ENCODE measurements around the gene ZDHHC20. TPM values are rescaled to one million over a fixed set of nuclear protein-coding genes. Genes with fewer than 3 reads are reported as not detected.

Gene ZDHHC20
- polyA plus RNA-seq, 1 of the 3 experiments (the other 2 are of a cell fraction), result 8.7 TPM

DNA sequence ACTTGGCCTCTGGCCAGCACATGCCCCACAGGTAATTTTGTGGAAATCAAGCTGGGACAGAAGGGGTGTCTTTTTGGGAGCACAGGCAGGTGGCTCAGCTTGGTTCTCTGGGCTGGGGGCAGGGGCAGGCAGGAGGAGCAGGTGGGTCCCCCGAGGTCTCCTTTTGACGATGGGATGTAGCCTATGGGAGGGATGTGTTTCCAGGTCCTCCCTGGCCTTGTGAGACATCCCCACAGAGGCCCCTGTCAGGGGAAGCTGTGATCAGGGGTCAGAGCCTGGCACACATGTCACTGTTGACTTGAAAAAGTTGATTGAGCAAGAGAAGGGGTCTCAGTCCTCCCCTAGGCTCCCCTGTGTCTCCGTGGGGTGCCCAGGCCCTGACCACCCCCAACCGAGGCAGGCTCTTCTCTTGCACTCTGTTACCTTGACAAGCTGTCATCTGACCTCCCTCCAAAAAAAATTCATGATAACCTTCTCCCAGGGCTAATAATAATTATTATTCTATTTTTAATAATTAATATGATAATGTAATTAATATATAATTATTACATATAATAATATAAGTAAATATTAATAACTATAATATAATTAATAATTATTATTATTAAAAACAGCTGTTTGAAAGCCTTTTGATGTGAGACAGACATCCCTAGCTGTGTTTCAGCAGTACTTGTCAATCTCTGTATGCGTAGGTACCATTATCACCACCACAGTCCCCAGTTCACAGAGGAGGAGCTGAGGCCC, 116.2 kb downstream of the ZDHHC20 start:
- Histone ChIP-seq H3F3A (replicated peaks; ENCODE audit: insufficient read depth) (no peaks in the 10 kb centered on the region), H3K4me3 (ENCODE audit: low read depth in 2 of 2, low read length in 1 of 2) (no peak overlapping the region), H3K36me3 (replicated peaks in 1 of 2; ENCODE audit: control insufficient read depth in 1 of 2, insufficient read depth in 2 of 2, low read length in 1 of 2) (no peaks in the 10 kb centered on the region), H3K9me3 (no peaks in the 10 kb centered on the region), H3K9ac (no peak overlapping the region), H3K9me2 (no peaks in the 10 kb centered on the region), H3K79me2 (ENCODE audit: insufficient read depth) (no peaks in the 10 kb centered on the region), H3K4me2 (no peak overlapping the region), H3K27ac (ENCODE audit: low read depth in 2 of 2, low read length in 1 of 2) (no peak overlapping the region), H4K20me1 (ENCODE audit: insufficient read depth) (no peaks in the 10 kb centered on the region), H3K4me1 (ENCODE audit: control insufficient read depth in 1 of 2, insufficient read depth in 2 of 2, low read depth in 1 of 2, low read length in 1 of 2) (no peaks in the 10 kb centered on the region), H3K27me3 (ENCODE audit: insufficient read depth) (no peaks in the 10 kb centered on the region), H2AFZ (ENCODE audit: low read depth) (no peak overlapping the region)
- POLR2A ChIA-PET, result no interaction called here
- no peak for DNase-seq
- WGBS (ENCODE audit: low lambda C conversion rate), result 42% methylated on average over 5 of the region's 5 CpGs
- CTCF ChIA-PET, result interaction anchor here (0.6 kb wide), 1 partner anchor 1414 kb away, joined by 3 read pairs; no protein-coding TSS in a partner anchor
- no peak for TF ChIP-seq USF1 (IDR thresholded peaks at IDR 0.05; ENCODE audit: borderline replicate concordance, low read depth)
- no peak for TF ChIP-seq POLR2AphosphoS5 (IDR thresholded peaks at IDR 0.05; ENCODE audit: low read depth, low read length)
- TF ChIP-seq RFX5 (IDR thresholded peaks at IDR 0.05; ENCODE audit: low read length), result no peak

- TF ChIP-seq CHD2 (IDR thresholded peaks at IDR 0.05; ENCODE audit: low read length, partially characterized antibody), result no peak
- Histone ChIP-seq H3K27me3 (ENCODE audit: insufficient read depth) (no peaks in the 10 kb centered on the region), H3K36me3 (replicated peaks in 1 of 2; ENCODE audit: control insufficient read depth in 1 of 2, insufficient read depth in 2 of 2, low read length in 1 of 2) (no peaks in the 10 kb centered on the region), H3K4me3 (ENCODE audit: low read depth in 2 of 2, low read length in 1 of 2) (no peak overlapping the region), H3K9me3 (no peaks in the 10 kb centered on the region), H3F3A (replicated peaks; ENCODE audit: insufficient read depth) (no peaks in the 10 kb centered on the region), H3K79me2 (ENCODE audit: insufficient read depth) (no peaks in the 10 kb centered on the region), H4K20me1 (ENCODE audit: insufficient read depth) (no peaks in the 10 kb centered on the region), H3K9me2 (no peaks in the 10 kb centered on the region), H2AFZ (ENCODE audit: low read depth) (no peak overlapping the region), H3K9ac (no peak overlapping the region), H3K27ac (ENCODE audit: low read depth in 2 of 2, low read length in 1 of 2) (no peak overlapping the region), H3K4me2 (no peak overlapping the region), H3K4me1 (ENCODE audit: control insufficient read depth in 1 of 2, insufficient read depth in 2 of 2, low read depth in 1 of 2, low read length in 1 of 2) (no peaks in the 10 kb centered on the region)
- POLR2A ChIA-PET, result no interaction called here
- WGBS (ENCODE audit: low lambda C conversion rate), result 70% methylated on average over 14 of the region's 19 CpGs
- no peak for DNase-seq
- CTCF ChIA-PET, result interaction anchor here (0.6 kb wide), 1 partner anchor 170 kb away, joined by 3 read pairs; no protein-coding TSS in a partner anchor
Observed at GRCh38 chr13:21341637-21342422, 117.3 kb downstream of the ZDHHC20 start.

DNA sequence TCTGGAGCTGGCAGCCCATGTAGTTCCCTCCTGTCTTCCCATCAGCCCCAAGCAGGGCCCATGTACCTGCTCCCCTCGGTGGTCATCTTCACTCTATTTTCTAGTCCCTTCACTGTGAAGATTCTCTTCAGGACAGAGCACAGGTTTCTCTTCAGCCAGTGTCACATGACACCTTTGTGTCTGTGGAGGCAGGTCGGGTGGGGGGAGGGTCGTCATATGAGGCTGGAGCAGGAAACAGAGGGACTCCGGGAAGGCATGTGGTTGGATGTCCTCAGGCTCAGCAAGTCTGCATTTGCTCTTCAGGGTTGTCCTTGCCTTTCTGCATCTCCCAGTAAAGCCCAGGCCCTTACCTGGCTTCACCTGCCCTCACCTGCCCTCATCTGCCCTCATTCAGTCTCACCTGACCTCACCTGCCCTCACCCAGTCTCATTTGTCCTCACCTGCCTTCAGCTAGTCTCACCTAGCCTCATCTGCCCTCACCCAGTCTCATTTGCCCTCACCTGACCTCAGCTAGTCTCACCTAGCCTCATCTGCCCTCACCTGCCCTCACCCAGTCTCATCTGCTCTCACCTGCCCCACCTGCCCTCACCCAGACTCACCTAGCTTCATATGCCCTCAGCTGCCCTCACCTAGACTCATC, 120.3 kb downstream of the ZDHHC20 start:
- CTCF ChIA-PET, result no interaction called here
- TF ChIP-seq, protein P1, sequence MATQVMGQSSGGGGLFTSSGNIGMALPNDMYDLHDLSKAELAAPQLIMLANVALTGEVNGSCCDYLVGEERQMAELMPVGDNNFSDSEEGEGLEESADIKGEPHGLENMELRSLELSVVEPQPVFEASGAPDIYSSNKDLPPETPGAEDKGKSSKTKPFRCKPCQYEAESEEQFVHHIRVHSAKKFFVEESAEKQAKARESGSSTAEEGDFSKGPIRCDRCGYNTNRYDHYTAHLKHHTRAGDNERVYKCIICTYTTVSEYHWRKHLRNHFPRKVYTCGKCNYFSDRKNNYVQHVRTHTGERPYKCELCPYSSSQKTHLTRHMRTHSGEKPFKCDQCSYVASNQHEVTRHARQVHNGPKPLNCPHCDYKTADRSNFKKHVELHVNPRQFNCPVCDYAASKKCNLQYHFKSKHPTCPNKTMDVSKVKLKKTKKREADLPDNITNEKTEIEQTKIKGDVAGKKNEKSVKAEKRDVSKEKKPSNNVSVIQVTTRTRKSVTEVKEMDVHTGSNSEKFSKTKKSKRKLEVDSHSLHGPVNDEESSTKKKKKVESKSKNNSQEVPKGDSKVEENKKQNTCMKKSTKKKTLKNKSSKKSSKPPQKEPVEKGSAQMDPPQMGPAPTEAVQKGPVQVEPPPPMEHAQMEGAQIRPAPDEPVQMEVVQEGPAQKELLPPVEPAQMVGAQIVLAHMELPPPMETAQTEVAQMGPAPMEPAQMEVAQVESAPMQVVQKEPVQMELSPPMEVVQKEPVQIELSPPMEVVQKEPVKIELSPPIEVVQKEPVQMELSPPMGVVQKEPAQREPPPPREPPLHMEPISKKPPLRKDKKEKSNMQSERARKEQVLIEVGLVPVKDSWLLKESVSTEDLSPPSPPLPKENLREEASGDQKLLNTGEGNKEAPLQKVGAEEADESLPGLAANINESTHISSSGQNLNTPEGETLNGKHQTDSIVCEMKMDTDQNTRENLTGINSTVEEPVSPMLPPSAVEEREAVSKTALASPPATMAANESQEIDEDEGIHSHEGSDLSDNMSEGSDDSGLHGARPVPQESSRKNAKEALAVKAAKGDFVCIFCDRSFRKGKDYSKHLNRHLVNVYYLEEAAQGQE (IDR thresholded peaks at IDR 0.05; ENCODE audit: low read depth, low read length), result no peak
- TF ChIP-seq MEF2A (IDR thresholded peaks at IDR 0.05; ENCODE audit: borderline replicate concordance, low read depth) (no peak), TEAD4 (IDR thresholded peaks at IDR 0.05; ENCODE audit: borderline replicate concordance, insufficient read depth) (no peak), FOXJ3 (CRISPR knock-in tag; IDR thresholded peaks at IDR 0.05) (no peak), EP300 (IDR thresholded peaks at IDR 0.05; ENCODE audit: borderline replicate concordance in 1 of 2, low read depth in 1 of 2, low read length in 1 of 2) (no peak), GATA2 (CRISPR knock-in tag; IDR thresholded peaks at IDR 0.05) (no peak), RAD21 (IDR thresholded peaks at IDR 0.05; ENCODE audit: low read length) (no peak), NFIC (IDR thresholded peaks at IDR 0.05; ENCODE audit: borderline replicate concordance) (no peak), GABPA (IDR thresholded peaks at IDR 0.05; ENCODE audit: low read depth) (no peak), TAF1 (IDR thresholded peaks at IDR 0.05; ENCODE audit: borderline replicate concordance, low read depth, low read length) (no peak)

More for the DNA sequence above, 120.3 kb downstream of the ZDHHC20 start:
- Histone ChIP-seq H3K27ac (ENCODE audit: low read depth in 2 of 2, low read length in 1 of 2) (no peak overlapping the region), H4K20me1 (ENCODE audit: insufficient read depth) (no peaks in the 10 kb centered on the region), H3K9me3 (no peaks in the 10 kb centered on the region), H3K4me3 (ENCODE audit: low read depth in 2 of 2, low read length in 1 of 2) (no peak overlapping the region), H2AFZ (ENCODE audit: low read depth) (no peak overlapping the region), H3K9me2 (no peaks in the 10 kb centered on the region), H3K36me3 (replicated peaks in 1 of 2; ENCODE audit: control insufficient read depth in 1 of 2, insufficient read depth in 2 of 2, low read length in 1 of 2) (no peaks in the 10 kb centered on the region), H3K4me1 (ENCODE audit: control insufficient read depth in 1 of 2, insufficient read depth in 2 of 2, low read depth in 1 of 2, low read length in 1 of 2) (no peaks in the 10 kb centered on the region), H3K9ac (no peak overlapping the region), H3K79me2 (ENCODE audit: insufficient read depth) (no peaks in the 10 kb centered on the region), H3K27me3 (ENCODE audit: insufficient read depth) (no peaks in the 10 kb centered on the region), H3F3A (replicated peaks; ENCODE audit: insufficient read depth) (no peaks in the 10 kb centered on the region), H3K4me2 (no peak overlapping the region)
- no peak for DNase-seq
- 8% methylated on average over 2 of the region's 4 CpGs for WGBS (ENCODE audit: low lambda C conversion rate)
- POLR2A ChIA-PET, result no interaction called here
